HG02870 (cell line): Measurements from ENCODE around the gene SLC12A9.
A peak's percentile ranks its signal among the peaks of the same experiment; 100 is the strongest.

Experiments used
- ATAC-seq: cut with Tn5 transposase; IDR thresholded peaks from one replicate; pipeline ENCODE4 v1.9.1; 2021; ENCODE audit warnings: mild to moderate bottlenecking, moderate library complexity; ENCODE audit not compliant: unreplicated experiment

SLC12A9 gene

DNA sequence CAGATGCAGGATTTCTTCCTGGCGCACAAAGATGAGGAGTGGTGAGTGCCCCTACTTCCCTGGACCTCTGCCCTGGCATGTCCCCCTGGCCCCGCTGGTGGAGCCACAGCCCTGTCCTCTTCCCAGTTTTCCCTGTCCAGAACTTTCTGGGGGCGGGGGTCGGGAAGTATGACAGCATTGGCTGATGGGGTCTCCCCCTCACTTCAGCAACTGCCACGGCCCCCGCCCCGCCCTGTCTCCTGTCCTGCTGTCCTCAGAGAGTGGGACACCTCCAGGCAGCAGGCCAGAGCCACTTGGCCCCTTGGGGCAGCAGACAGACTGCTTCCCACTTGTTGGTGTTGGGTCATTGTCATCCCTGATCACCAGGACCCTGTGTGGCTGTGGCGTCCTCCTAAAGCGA lies 29.7 kb downstream of the SLC12A9 start:
- no peak for ATAC-seq

DNA sequence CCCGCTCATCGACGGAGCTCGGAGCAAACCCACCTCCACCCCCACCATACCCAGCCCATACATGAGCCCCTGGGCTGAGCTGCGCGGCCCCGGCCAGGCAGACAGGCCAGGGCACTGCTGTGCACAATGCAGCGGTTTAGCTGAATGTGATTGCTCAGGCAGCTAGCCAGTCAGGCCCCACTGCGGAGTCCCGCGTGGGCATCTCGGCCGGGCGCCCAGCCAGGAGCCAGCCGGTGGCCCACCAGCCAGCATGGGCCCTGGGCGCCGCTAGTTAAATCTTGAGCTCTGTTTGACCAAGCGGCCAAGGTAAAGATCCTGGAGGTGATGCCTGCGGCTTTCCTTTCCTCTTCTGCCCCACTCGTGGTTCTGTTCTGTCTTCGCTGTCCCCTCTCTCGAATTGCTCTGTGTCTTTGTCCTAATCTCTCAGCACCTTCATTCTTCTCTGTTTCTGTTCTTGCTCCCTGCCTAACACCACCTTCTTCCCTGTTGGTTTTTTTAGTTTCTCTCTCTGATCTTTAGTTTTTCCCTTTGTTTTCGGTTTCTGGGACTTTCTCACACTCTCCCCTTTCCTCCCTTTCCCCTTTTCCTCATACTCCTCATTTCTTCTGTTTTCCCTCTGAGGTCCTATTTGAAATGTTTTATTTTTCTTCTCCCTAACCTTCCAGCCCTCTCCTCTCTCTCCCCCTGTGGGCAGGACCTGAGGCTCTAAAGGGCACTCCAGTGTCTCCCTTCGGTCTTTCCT lies 30.4 kb downstream of the SLC12A9 start:
- ATAC-seq, result no peak

DNA sequence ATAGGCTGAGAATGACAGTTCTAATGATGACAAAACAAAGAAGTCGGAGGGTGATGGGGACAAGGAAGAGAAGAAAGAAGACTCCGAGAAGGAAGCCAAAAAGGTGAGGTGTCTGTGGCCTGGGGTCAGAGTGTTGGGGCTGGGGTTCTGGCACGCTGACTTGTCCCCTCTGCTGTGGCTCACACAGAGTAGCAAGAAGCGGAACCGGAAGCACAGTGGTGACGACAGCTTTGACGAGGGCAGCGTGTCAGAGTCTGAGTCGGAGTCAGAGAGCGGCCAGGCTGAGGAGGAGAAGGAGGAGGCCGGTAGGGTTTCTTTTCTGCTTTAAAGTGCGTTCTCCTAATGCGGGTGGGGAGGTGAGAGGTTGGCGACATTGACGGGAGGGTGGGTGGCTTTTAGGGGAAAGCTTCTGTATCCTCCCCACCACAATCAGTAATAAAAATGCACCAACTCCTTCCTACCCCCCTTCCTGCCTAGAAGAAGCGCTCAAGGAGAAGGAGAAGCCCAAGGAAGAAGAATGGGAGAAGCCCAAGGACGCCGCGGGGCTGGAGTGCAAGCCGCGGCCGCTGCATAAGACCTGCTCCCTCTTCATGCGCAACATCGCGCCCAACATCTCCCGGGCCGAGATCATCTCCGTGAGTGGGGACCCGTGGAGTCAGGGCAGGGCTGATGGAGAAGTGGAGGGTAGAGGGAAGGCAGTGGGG lies 32.4 kb downstream of the SLC12A9 start:
- ATAC-seq, result no peak

DNA sequence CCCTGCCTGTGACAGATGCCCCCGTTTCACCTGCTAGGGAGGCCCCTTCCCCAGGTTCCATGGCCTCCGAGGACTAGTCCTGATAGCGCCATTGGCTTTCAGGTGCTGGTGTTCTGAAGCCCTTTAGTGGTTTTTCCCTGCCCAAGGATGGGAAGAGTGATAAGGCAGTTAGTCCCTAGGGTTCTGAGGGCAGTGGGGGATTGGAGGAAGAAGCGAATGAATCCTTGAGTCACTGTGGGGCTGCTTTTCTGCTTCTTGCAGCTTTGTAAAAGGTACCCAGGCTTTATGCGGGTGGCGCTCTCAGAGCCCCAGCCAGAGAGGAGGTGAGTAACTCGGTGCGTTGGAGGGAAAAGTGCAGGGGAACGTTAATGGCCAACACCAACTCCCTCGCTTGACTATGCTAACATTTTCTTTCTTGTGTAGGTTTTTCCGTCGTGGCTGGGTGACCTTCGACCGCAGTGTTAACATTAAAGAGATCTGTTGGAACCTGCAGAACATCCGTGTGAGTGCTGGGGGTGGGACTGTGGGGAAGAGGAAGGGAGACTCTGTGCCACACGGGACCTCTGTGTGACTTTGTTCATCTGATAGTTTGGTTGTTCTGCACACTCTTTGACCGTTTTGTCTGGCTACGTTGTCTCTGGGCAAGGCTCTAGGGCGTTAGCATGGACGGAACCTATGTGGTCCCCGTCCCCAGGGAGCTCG lies 33.1 kb downstream of the SLC12A9 start:
- no peak for ATAC-seq

DNA sequence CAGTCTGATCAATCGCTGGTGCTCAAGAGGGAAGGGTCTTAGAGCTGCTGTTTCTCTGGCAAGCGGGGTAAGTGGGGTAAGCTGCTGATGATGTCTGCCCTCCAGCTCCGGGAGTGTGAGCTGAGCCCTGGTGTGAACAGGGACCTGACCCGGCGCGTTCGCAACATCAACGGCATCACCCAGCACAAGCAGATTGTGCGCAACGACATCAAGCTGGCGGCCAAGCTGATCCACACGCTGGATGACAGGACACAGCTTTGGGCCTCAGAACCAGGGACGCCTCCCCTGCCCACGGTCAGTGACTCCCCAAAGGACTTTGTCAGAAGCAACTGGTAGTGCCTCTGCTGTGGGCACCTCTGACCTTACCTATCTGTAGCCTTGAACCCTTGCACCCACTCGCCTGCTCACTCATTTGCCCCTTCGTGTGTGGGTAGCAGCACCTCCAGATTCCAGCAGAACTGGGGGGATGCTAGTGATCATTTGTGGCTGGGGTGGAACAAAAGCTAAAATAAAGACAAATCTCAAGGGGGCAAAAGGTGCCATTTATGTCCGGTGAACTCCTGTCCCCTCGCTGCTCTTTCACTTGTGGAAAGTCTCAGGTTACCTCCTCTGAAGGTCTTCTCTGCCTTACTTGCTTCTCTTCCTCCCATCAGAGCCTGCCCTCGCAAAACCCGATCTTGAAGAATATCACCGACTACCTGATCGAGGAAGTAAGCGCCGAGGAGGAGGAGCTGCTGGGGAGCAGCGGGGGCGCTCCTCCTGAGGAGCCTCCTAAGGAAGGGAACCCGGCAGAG lies 33.8 kb downstream of the SLC12A9 start:
- no peak for ATAC-seq

DNA sequence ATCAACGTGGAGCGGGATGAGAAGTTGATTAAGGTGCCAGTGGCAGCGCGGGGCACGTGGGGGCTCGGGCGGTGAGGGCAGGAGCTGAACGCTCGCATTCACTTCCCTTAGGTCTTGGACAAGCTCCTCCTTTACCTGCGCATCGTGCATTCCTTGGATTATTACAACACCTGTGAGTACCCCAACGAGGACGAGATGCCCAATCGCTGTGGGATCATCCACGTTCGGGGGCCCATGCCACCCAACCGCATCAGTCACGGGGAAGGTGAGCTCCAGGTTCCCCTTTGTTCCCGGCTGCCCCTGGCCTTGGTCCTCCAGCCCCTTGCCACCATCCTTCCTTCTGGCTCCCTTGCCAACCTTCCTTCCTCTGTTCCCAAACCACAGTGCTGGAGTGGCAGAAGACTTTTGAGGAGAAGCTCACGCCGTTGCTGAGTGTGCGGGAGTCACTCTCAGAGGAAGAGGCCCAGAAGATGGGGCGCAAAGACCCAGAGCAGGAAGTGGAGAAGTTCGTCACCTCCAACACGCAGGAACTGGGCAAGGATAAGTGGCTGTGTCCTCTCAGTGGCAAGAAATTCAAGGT lies 34.5 kb downstream of the SLC12A9 start:
- ATAC-seq, result no peak

DNA sequence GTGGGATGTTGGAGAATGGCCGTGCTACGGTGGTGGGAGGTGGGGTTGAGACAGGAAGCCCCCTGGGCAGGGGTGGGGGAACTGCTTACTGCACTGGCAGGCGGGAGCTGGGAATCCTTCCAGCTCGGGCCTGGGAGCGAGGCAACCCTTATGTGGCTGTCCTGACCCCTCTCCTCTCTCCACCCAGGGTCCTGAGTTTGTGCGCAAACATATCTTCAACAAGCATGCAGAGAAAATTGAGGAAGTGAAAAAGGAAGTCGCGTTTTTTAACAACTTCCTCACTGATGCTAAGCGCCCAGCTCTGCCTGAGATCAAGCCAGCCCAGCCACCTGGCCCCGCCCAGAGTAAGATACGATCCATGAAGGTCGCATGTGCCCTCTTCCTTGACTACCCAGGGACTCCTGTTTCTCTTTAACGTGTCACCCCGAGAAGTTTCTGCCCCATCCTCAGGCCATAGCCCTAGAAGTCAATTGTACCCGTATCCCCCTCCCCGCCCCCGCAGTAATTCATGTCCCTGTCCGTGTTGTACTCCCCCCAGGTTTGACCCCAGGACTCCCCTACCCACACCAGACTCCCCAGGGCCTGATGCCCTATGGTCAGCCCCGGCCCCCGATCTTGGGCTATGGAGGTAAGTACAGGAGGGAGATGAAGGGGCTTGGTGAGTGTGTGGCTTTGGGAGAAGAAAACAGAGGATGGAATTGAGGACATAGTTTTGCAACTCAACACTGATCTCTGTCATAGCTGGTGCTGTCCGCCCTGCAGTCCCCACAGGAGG lies 35.2 kb downstream of the SLC12A9 start:
- no peak for ATAC-seq

DNA sequence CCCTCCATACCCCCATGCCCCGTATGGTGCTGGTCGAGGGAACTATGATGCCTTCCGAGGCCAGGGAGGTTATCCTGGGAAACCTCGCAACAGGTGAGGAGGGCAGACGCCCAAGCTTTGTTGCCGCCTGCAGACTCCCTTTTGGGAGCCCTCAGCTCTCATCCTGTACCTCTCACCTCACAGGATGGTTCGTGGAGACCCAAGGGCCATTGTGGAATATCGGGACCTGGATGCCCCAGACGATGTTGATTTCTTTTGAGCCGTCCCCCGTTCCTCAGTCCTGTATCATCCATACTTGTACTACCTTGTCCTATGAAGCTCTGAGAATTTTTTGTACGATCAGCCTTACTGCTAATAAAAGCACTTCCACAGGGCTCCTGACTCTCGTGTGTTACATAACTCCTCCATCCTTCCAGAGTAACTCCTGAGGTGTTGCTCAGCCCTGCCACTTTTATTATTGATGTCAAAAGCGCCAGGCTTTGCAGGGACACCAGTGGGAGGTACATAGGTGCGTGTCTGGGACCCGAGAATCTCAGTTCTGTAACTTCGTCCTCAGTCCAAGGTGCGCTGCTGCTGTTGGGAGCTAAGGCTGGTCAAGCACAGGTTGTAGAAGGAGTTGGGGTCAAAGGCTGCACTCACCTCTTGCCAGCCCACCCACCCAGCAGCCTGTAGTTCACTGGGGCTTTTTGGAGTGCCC lies 35.9 kb downstream of the SLC12A9 start:
- no peak for ATAC-seq

DNA sequence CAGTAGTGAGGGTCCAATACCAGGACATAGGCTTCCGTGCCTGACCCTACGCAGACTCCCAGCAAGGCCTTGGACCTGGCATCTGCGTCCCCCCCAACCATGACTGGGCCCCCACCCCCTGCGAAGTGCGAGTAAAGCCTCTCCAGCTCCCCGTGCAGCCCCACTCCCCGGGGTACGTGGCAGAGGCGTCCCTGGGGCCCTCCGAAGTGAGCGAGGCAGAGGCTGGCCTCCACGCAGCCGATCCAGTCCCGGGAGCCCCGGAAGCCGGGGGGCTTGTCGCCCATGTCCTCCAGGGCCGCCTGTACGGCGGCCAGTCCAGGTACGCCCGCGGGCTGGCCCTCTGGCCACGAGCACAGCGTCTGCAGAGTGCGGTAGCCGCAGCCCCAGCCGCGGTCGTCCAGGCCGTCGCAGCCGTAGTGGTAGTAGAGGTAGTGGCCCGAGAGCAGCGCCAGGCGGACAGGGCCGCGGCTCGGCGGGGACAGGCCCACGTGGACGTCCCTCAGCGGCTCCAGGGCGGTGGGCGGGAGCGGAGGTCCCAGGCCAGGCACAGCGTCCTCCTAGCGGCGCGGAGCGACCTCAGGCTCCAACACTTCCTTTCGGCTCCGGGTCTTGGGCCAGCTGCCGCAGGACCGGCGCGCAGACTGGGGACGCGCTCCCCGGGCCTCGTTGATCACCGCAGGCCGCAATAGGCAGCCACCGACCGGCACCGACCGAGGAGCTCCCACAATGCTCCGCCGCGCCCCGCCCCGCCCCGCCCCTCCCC lies 36.7 kb downstream of the SLC12A9 start, which contains the start of gene UFSP1:
Gene UFSP1 (minus strand): TSS at position 728 of the 763 bp plus-strand sequence. CDS start 444 bp downstream, at position 284.
- ATAC-seq, result peak; percentile 22

DNA sequence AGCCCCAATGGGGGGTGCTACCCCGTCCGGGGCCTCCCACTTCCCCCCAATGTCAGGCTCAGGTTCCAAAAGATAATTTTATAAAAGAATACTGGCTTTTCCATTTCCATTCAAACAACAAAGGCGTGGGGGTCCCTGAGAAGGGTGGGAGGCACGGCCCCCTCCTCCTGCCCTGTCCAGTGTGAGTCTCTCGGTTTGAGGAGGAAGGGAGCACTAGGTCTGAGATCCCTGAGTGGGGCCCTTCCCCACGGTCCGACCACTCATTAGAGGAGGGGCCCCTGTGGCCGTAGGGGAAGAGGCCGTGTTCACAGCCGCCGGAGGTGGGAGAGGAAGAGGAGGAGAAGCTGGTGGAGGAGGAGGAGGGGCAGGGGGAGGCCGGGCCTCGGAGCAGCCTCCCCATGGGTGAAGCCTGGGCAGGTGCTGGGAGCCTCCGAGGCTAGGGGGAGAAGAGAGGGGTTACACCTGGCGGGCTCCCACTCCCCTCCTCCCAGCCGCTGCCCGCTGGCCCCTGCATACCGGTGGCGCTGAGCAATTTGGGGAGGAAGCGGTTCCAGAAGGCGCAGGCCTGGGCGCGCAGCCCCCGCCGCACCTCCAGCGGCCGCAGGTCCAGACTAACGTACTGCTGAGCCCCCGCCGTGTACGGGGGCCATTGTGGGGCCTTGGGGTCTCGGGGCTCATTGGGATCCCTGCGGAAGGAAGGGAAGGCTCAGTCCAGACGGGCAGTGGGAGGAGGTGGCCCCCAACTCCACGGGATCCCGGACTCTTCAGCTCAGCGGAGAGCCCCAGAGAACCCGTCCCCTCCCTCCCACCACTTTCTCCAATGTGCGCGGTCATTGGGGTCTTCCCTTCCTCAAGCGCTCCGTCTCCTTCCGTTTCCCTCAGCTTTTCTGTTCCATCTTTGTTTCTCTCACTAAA lies 38.4 kb downstream of the SLC12A9 start:
- ATAC-seq, result no peak

DNA sequence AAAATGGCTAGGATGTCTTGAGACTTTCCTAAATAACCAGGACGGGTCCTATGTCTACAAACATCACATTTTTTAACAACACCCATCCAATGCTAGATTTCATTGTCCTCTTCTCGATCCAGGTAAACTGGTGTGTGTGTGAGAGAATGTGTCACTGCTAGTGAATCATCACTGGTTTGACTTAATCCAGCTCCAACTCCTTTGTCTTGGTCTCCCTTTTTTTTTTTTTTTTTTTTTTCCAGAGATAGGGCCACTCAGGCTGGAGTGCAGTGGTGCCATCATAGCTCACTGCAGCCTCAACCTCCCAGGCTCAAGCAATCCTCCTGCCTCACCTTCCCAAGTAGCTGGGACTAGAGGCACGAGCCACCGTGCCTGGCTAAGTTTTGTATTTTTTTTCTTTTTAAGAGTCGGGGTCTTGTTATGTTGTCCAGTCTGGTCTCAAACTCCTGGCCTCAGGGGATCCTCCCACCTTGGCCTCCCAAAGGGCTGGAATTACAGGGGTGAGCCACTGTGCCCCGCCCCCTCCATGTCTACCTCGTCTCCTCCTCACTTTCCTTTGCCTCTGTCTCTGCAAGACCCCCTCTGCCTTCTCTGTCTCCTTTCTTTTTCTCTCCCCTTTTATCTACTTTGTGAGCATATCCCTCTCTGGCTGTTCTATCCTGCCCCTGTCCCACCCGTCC lies 39.2 kb downstream of the SLC12A9 start:
- no peak for ATAC-seq

DNA sequence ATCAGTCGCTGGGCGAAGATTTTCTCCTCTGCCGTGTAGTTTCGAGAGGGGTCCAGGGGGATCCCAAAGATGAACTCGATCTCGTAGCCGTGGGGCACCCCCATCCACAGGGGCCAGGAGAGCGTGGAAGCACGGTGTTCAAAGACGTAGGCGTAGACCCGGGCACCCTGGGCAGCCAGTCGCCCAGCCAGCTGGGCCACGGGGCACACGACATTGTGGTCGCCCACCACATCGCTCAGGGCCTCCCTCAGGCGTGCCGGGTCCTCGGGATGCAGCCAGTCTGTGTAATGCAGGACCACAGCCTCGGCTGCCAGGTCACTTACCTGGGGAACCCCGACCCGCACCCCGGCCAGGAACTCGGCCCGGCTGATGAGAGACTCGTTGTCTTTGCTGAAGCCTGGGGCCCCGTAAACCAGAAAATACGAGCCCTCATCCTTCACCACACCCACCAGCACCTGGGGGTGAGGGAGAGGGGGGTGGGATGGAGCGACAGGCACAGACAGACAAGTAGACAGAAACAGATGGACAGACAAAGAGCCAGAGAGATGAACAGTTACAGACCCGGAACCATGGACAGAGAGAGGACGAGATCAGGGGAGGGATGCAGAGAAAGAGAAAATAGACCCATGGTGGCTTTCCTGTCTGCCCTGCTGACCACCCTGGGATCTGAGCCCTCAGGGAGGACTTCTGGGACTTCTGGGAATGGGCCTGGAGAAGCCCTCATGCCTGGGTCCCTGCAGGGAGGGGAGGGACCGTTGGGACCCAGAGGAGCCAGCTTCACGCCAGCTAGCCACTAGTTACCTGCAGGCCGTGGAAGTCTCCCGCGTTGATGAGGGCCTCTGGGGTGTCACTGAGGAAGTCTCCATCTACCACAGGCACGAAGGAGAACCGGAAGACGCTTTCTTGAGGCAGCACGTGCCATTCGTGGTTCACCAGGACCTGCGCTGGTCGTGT lies 40.1 kb downstream of the SLC12A9 start:
- ATAC-seq, result no peak

DNA sequence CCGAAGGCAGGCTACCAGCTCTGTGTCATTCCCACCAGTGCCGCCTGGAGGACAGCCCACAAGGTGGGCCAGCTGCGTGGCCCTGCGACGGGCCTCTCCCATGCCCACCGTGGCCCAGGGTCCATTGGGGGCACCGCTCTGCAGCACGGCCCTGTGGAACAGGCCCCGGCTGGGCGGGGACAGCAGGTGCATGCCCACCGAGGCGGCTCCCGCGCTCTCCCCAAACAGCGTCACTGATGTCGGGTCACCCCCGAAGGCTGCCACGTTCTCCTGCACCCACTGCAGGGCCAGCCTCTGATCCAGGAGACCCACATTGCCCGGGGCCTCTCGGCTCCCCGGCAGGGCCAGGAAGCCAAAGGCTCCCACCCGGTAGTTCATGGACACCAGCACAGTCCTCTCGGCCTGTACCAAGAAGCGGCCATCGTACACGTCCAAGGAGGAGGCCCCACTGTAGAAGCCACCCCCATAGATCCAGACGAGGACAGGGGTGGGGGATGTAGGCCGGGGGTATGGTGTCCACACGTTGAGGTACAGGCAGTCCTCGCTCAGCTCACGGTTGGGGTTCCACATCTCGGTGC lies 40.9 kb downstream of the SLC12A9 start:
- ATAC-seq, result no peak

DNA sequence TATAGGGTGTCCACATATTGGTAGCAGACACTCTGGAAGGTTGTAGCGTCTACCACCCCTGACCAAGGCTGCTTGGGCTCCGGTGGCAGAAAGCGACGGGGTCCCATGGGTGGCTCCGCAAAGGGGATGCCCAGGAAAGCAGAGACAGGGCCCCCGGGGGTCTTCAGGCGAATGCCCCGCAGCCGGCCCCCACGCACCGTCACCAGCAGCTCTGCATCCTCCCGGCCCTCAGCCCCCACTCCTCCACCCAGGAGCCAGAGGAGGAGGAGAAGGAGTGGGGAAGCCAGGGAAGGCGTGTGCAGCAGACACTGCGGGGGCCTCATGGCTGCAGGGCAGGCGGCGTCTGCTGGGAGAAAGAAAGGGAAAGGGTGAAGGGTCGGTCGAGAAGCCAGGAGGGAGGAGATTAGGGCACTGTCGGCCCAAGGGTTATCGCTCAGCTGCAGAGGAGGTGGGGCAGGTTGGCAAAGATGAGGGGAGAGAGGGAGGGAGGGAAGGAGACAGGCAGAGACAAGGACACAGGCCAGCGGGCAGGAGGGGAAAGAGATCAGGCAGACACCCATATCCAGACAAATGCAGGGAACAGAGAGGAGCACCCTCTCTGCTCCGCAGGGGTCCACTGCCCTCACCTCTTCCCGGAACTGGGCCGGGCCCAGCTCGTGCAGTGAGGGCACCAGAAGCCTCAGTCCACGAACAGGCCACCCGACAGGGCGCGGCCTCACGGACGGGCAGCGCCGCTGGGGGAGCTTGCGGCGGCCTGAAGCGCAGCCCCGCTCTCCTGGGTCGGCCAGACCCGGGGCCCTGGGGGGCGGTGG lies 41.6 kb downstream of the SLC12A9 start:
- no peak for ATAC-seq
